Mucosa of gallbladder (tissue), 1 donor: ENCODE data around the gene FBXO31. TPM values are rescaled to one million over a fixed set of nuclear protein-coding genes. Genes with fewer than 3 reads are reported as not detected.

ENCODE experiments used
- DNase-seq: peaks from one replicate; pipeline ENCODE4 v3.0.0-alpha.2; 2020; ENCODE audit warnings: low spot score
- total RNA-seq: library from RNA; stranded (reverse); gene quantifications from one replicate; pipeline ENCODE4 v1.2.1, GENCODE V29; 2021
- donor health status: DM: no; HTN: no; CAD: no.

The FBXO31 gene
- total RNA-seq, 1 donor from 2014 or later, result 36.7 TPM

DNA sequence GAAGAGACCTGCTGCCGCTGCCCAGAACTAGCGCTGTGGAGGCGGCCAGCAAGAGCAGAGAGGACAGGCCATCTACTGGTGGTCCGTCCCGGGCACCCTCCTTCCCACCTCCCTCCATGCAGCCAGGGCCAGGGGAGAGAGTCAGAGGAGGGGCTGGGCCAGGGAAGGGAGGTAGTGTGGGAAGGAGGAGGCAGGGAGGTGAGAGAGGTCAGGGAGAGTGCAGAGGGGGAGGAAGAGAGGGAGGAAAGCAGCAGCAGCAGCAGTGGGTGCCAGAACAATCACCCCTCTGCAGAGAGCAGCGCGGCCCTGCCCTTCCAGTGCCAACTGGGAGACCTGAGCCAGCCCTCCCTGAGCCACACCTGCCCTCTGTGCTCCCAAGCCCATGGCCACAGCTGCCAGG lies 73.0 kb downstream of the FBXO31 start:
- DNase-seq, result no peak

- DNase-seq, result no peak
These were observed 73.7 kb downstream of the FBXO31 start for GRCh38 chr16:87309620-87310525.

DNA sequence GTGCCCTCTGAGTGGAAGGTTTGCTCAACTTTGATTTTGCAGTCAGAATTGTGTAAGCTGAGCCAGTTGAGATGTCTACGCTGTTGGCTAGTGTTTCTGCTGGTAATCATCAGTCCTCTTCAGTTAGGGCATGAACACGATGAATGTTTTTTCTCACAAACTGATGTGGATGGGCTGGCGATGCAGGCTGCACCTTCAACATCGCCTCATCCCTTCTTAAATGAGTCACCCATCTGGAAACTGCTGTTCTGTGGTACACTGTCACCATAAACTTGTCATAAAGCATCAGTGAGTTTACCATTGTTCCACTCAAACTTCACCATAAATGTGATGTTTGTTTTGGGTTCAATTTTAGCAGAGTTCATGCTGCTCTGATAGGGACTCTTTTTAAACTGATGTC lies 74.8 kb downstream of the FBXO31 start:
- DNase-seq, result no peak

- DNase-seq, result no peak
These were observed 77.1 kb downstream of the FBXO31 start for GRCh38 chr16:87306516-87306915.

- DNase-seq, result no peak
These were observed 77.8 kb downstream of the FBXO31 start for GRCh38 chr16:87305505-87306391.

DNA sequence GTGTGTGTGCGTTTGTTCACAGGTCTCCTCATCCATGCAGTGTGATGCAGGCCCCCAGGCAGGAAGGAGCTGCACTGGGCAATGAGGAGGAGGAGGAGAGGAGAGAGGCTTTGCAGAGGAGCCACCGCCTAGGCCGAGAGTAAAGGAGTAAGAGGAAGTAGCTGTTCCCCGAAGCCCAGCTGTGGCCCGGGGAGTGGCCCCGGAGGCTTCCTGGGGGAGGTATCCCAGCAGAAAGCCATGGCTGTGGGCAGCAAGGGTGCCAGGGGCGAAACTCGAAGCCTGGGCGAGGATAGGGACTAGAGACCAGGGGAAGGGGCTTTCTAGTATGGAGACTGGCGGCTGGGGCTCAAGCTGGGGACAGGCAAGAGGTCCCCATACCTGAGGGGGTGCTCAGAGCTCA lies 78.6 kb downstream of the FBXO31 start:
- DNase-seq, result no peak

DNA sequence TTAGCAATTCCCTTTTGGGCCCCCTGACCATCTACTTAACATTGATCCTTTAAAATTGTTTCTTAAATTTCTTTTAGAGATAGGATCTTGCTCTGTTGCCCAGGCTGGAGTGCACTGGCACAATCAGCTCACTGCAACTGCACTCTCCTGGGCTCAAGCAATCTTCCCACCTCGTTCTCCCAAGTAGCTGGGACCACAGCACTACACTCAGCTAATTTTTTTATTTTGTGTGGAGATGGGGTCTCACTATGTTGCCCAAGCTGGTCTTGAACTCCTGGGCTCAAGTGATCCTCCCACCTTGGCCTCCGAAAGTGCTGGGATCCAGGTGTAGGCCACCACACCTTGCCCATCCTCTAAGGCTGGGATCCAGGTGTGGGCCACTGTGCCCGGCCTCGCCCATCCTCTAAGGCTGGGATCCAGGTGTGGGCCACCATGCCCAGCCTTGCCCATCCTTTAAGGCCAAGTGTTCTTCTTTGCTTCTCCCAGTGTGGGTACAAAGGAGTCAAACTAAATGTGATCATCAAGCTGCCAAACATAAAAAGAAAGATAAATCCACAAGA lies 79.5 kb downstream of the FBXO31 start:
- no peak for DNase-seq

- DNase-seq, result no peak
These were observed 80.1 kb downstream of the FBXO31 start for GRCh38 chr16:87303431-87303930.

- DNase-seq, result no peak
These were observed 84.6 kb downstream of the FBXO31 start for GRCh38 chr16:87298857-87299465.

GRCh38 chr16:87297918-87298631 lies 85.5 kb downstream of the FBXO31 start:
- peak; percentile 24 for DNase-seq

- DNase-seq, result no peak
These were observed 86.2 kb downstream of the FBXO31 start for GRCh38 chr16:87297407-87297806.

GRCh38 chr16:87295661-87296531 lies 87.7 kb downstream of the FBXO31 start:
- no peak for DNase-seq

GRCh38 chr16:87295259-87295658 lies 88.3 kb downstream of the FBXO31 start:
- DNase-seq, result no peak

GRCh38 chr16:87293990-87294389 lies 89.6 kb downstream of the FBXO31 start:
- DNase-seq, result no peak

- DNase-seq, result no peak
These were observed 91.6 kb downstream of the FBXO31 start for GRCh38 chr16:87291944-87292343.

DNA sequence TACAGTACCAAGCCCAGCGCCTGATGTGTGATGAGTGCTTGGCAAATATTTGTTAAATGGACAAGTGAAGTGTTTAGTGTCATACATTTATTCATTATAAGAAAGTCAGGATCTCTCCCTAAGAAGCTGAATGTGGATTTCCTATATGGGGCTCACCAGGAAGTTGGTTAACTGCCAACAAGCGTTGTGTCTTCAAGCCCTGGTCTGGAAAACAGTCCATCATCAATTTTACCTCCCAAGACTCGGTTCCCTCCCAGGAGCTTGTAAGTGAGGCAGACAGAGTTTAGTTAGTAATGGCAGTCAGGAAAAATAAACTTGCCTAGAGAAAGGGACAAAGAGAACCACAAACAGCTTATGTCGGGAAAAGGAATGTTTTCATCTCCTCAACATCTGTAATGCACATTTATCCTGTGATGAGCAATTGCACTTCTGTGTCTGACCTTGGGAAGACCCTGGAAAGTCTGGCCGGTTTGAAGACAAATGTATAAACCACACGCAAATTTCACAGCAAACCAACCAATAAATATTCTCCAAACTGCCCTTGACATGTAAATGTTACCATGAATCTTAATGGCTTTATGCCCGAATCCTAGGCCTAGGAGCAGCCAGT lies 94.7 kb downstream of the FBXO31 start:
- no peak for DNase-seq

- no peak for DNase-seq
These were observed 96.5 kb downstream of the FBXO31 start for GRCh38 chr16:87286839-87287626.

DNA sequence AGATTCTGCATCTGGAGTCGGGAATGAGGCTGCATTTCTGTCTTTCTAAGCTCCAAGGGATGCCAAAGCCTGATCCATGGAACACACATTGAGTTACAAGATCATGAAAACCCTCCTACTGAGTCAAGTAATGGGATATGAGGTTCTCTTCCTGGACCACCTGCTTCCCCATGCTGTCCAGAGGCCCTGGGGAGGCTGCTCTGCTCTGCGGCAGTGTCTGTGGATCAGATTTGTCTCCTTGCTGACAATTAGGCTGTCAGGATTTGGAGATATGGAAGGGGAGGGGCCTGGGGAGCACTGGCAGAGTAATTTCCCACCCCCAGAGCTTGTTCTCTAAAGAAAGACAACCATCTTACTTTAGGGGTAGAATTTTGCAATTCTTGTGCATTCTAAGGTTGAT lies 99.4 kb downstream of the FBXO31 start:
- DNase-seq, result no peak
